IMR-90 (cell line): Measurements from ENCODE around the gene ADAMTS17.

Experiments
- BHLHE40 ChIP-seq: fragments of 150-350 bp; IDR thresholded peaks from 2 replicates; pipeline ENCODE4 v1.6.1; 2016; ENCODE audit warnings: mild to moderate bottlenecking, low read depth, low read length
- CHD1 ChIP-seq: IDR thresholded peaks from 2 replicates; pipeline ENCODE4 v1.6.1; 2012; ENCODE audit warnings: low read depth, low read length, improper control_type of control experiment
- ELK1 ChIP-seq: fragments of 150-350 bp; IDR thresholded peaks from 2 replicates; pipeline ENCODE4 v1.6.1; 2016; ENCODE audit warnings: low read depth, mild to moderate bottlenecking, low read length, moderate library complexity, borderline replicate concordance
- MAFK ChIP-seq: IDR thresholded peaks from 2 replicates; pipeline ENCODE4 v1.6.1; 2012; ENCODE audit warnings: low read depth, low read length, improper control_type of control experiment
- MXI1 ChIP-seq: IDR thresholded peaks from 2 replicates; pipeline ENCODE4 v1.6.1; 2012; ENCODE audit warnings: low read depth, mild to moderate bottlenecking, low read length, moderate library complexity, borderline replicate concordance
- POLR2A ChIP-seq: IDR thresholded peaks from 2 replicates; pipeline ENCODE4 v1.6.1; 2012; ENCODE audit warnings: mild to moderate bottlenecking, low read depth, low read length
- RAD21 ChIP-seq: IDR thresholded peaks from 2 replicates; pipeline ENCODE4 v1.6.1; 2012; ENCODE audit warnings: low read length, improper control_type of control experiment
- RCOR1 ChIP-seq: IDR thresholded peaks from 2 replicates; pipeline ENCODE4 v1.6.1; 2012; ENCODE audit warnings: mild to moderate bottlenecking, low read length, improper control_type of control experiment; ENCODE audit not compliant: insufficient replicate concordance
- SMC3 ChIP-seq: fragments of 150-350 bp; IDR thresholded peaks from 2 replicates; pipeline ENCODE4 v1.6.1; 2016; ENCODE audit warnings: low read depth, mild to moderate bottlenecking, antibody characterized with exemption, low read length, moderate library complexity
- USF2 ChIP-seq: fragments of 150-350 bp; IDR thresholded peaks from 2 replicates; pipeline ENCODE4 v1.6.1; 2017; ENCODE audit warnings: mild to moderate bottlenecking, antibody characterized with exemption, low read length, low read depth
- TF ChIP-seq, protein P1 (sequence below): conservative IDR thresholded peaks from 2 replicates; pipeline ENCODE4 v1.5.1; 2012; ENCODE audit warnings: mild to moderate bottlenecking, low read depth, low read length, improper control_type of control experiment

GRCh38 chr15:100221471-100222348 is 120.1 kb downstream of the ADAMTS17 start:
- TF ChIP-seq POLR2A: no peak
- TF ChIP-seq, protein P1, sequence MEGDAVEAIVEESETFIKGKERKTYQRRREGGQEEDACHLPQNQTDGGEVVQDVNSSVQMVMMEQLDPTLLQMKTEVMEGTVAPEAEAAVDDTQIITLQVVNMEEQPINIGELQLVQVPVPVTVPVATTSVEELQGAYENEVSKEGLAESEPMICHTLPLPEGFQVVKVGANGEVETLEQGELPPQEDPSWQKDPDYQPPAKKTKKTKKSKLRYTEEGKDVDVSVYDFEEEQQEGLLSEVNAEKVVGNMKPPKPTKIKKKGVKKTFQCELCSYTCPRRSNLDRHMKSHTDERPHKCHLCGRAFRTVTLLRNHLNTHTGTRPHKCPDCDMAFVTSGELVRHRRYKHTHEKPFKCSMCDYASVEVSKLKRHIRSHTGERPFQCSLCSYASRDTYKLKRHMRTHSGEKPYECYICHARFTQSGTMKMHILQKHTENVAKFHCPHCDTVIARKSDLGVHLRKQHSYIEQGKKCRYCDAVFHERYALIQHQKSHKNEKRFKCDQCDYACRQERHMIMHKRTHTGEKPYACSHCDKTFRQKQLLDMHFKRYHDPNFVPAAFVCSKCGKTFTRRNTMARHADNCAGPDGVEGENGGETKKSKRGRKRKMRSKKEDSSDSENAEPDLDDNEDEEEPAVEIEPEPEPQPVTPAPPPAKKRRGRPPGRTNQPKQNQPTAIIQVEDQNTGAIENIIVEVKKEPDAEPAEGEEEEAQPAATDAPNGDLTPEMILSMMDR: no peak
- no peak for TF ChIP-seq BHLHE40
- no peak for TF ChIP-seq SMC3
- no peak for TF ChIP-seq RCOR1
- TF ChIP-seq MXI1: no peak
- no peak for TF ChIP-seq CHD1
- TF ChIP-seq MAFK: no peak
- TF ChIP-seq USF2: no peak
- no peak for TF ChIP-seq ELK1
- TF ChIP-seq RAD21: no peak
